Stimulated activated CD8-positive, alpha-beta memory T cell treated with anti-CD3 and anti-CD28 coated beads, Interleukin-15, amount 100 ng/mL, for 48 hours (primary cell): ENCODE measurements around the gene AHNAK.
"Not testable (repeated sequence)": the region's sequence is repeated elsewhere in the genome, so short reads cannot be mapped to it uniquely, and the experiment has no call there.

ENCODE experiments used
- DNase-seq, 2 donors: peaks; one replicate each; pipeline ENCODE4 v3.0.0-alpha.2; 2020; ENCODE audit warnings: low read depth in 2 of 2

Gene AHNAK

DNA sequence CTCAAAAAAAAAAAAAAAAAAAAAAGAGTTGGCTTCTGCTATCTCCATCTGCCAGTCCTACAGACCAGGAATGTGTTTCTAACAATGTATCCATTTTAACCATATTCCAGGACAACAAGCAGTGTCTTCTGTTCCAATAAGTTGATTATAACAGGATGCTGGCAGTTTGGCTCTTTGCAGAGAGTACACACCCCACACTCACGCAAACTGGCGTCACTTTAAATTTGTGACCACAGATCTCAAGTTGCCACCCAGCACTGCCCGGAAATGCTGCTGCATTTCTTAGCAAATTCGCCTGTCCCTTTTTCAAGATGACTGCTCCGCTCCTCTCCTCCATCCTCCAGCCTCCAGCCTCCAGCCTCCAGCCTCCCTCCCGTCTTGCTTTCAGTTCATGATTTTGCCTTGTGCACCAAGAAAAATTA, 83.5 kb downstream of the AHNAK start:
- no peak for DNase-seq

DNA sequence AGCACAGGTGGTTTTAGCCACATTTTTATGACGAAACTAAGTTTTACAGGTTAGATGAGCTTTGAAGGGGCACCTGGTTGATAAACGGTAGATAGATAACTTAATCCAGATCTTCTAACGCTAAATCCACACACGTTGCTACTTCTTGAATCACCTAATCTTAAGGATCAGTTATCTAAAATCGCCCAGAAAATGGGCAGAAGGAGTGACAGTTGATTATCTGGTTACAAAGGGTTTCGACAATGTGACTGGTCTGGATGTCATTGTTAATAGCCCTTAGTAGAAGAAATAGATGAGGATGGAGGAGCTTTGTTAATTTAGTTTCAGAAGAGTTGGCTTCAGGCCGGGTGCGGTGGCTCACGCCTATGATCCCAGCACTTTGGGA, 84.1 kb downstream of the AHNAK start:
- DNase-seq, result no peak

GRCh38 chr11:62461740-62462507, 84.7 kb downstream of the AHNAK start:
- DNase-seq, result no peak

- no peak for DNase-seq
Observed at GRCh38 chr11:62459080-62459479, 87.5 kb downstream of the AHNAK start.

GRCh38 chr11:62458212-62459002, 88.2 kb downstream of the AHNAK start:
- DNase-seq, result no peak

- no peak for DNase-seq
Observed at GRCh38 chr11:62457478-62457877, 89.1 kb downstream of the AHNAK start.

DNA sequence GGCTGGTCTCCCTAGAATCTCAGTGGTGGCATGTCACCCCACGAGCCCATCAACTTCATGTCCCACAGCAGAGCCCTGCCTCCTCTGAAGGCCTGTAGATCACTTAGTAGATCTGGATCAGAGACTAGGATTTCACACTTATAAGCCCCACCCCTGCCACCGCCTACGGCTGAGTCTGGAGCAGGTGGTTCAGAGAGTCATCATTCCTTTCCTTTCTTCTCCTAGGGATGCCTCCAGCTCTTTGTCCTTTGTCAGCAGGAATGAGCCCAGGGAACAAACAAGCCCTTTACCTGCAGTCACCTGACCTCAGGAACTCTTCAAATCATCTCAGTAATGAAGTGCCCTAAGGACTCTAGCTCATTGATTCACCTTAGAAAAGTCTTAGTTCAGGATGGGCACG, 90.0 kb downstream of the AHNAK start:
- DNase-seq, result no peak

DNA sequence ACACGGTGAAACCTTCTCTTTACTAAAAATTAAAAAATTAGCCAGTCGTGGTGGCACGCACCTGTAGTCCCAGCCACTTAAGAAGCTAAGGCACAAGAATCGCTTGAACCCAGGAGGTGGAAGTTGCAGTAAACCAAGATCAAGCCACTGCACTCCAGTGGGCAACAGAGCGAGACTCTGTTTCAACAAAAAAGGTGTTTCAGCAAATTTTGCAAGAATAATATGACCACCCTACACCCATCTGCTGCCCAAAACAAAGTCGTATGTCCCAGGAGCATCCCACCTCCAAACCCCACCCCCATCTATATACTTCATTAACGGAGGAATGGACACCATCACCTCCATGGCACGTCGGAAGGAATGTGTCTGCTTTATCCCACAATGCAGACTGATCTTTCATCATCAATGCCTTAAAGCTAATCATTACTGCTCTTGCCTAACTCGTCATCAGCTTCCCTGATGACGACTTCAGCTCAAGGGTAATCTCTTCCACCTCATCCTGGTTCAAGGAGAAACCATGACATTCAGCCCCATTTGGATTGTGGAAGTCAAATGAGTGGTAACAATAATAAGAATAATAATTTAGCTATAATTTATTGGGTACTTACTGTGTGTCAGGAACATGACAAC, 93.7 kb downstream of the AHNAK start:
- DNase-seq, result no peak

GRCh38 chr11:62452261-62452660, 94.3 kb downstream of the AHNAK start:
- DNase-seq, result no peak

GRCh38 chr11:62451241-62451621, 95.4 kb downstream of the AHNAK start:
- no peak for DNase-seq

DNA sequence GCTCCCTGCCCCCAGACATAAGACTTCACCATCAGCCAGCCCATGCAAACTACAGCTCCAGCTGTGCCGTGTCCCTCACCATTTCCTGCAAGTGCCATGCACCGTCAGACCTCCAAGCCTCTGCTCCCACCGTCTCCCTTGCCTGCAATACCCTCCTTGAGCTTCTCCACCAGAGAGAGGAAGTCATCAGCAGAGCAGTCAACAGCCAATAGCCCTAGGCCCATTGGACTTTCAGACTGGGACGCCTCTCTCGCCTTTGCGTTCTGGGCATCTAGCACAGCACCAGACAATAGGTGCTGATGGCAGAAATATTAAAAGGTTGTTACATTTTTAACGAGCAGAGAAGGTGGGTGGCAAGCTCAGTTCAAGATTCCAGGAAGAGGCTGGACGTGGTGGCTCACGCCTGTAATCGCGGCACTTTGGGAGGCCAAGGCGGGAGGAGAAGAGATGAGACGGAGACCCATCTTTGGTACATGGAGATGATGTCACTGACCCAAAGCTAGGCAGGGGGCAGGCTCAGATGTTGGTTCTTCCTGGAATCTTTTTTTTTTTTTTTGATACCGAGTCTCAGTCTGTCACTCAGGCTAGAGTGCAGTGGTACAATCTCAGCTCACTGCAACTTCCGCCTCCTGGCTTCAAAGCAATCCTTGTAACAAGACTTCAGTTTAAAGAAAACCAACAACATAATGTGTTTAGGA, 95.9 kb downstream of the AHNAK start:
- no peak for DNase-seq

DNA sequence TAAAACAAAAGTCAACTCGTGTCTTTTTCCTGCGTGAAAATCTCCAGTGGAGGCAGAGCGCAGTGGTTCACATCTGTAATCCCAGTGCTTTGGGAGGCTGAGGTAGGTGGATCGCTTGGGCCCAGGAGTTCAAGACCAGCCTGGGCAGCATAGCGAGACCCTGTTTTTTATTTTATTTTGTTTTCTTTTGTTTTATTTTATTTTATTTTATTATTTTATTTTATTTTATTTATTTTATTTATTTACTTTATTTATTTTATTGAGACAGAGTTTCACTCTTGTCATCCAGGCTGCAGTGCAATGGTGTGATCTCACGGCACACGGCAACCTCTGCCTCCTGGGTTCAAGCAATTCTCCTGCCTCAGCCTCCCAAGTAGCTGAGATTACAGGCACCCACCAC, 96.7 kb downstream of the AHNAK start:
- not testable (repeated sequence) for DNase-seq

- DNase-seq, result no peak
Observed at GRCh38 chr11:62449451-62449851, 97.2 kb downstream of the AHNAK start.

DNA sequence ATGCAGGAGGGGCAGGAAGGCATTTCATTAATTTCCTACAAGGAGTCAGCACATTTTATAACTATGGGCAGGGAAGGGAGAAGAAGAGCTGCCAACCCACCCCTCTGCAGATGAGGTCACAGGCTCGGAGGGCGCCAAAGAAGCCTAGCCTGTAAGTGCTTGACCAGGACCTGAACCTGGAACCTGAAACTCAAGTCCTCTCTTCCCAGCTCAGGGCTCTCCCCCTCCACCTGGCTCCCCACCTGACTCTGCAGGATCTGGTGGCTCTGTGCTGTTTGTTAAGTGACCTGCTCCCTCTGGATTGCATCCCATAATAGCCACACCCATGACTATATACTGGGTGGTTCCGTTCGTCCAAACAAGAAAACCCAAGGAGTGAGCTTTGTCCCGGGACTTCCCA, 100.5 kb downstream of the AHNAK start:
- DNase-seq, result no peak

- no peak for DNase-seq
Observed at GRCh38 chr11:62445314-62445740, 101.3 kb downstream of the AHNAK start.

DNA sequence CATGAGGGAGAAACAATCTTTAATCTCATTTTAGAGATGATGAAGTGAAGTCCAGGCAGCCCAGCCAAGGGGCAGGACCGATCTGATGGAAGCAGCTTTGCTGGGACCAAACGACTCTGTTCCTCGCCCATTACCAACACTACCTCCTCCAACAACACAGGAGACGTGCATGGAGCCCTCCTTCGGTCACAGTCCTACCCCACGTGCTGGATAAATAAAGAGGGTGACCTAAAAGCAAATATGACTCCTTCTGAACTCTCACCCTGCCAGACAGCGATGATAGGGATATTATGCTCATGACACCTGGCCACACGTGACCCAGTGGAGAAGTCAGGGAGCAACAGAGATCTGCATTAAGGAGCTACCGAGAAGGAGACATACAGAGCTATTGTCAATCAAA, 101.8 kb downstream of the AHNAK start:
- DNase-seq, result no peak

DNA sequence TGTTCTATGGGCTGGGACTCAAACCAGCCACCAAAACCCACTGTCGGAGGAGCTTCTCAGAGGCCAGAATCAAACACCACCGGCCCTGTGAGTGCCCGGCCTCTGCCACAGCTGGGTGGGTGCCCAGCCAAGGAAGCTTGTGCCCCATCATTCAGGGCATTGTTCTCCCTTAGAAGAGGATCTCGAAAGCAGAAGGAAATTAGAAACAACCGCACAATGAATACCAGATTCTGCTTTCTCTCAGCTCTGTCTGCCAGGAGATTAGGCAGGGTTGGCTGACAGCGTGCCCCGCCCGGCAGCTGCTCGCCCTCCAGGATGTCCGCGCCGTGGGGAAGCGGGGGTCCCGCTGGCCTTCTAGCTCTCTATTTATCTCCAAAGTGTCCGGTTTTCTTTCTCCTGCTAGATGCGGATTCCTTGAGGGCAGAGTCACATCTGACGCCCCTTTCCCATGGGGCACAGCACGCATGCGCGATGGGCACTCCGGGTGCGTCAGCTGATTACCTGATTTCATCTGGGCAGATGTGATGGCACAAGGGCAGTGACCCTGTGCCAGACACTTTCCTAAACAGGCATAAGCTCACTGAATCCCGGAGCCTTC, 102.3 kb downstream of the AHNAK start:
- DNase-seq, result no peak

- no peak for DNase-seq
Observed at GRCh38 chr11:62443390-62444235, 103.0 kb downstream of the AHNAK start.

DNA sequence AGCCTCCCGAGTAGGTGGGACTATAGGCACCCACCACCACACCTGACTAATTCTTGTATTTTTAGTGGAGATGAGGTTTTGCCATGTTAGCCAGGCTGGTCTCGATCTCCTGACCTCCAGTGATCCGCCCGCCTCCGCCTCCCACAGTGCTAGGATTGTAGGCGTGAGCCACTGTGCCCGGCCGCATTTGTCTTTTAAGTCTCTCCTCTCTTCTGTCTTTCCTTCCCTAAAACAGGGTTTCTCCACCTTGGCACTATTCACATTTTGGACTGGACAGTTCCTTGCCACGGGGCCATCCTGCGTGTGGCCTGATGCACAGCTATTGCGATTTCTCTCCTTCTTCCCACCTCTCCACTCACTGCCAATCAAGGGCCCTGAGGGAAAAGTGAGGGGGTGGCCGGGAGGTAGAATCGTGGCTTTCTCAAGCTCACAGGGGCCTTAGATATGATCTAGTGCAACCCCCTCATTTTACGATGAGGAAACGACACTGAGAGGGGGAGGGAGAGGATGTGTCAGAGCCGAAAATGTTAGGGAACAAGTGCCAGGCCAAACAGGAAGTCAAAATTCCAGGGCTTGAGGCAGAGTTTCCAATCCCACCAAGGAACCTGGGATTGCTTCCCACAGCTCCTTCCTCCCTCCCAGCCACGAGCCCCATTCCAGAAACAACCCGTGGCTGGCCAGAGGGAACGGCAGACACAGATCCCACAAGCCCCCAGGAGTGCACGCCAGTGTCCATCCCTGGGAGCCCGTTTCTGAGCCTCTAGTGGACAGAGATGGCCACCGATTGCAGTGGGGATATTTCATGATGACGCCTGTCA, 106.6 kb downstream of the AHNAK start:
- DNase-seq, result no peak

- DNase-seq, result no peak
Observed at GRCh38 chr11:62438641-62439040, 108.0 kb downstream of the AHNAK start.
